OCI-LY7 (cell line): Measurements from ENCODE around the gene BAG5. TPM values are rescaled to one million over a fixed set of nuclear protein-coding genes. Genes with fewer than 3 reads are reported as not detected.

Experiments
- BruUV-seq: library from RNA; stranded (reverse); fragments of 400-500 nt; replicated peaks from 2 replicates; lab custom pipeline; 2021; lab: Mats Ljungman, UMichigan
- CTCF ChIA-PET: fragments of 300-600 bp; sonication (Branson Sonifier 250); formaldehyde crosslinking; loops from one replicate; lab custom pipeline; 2022; ENCODE audit warnings: antibody characterized with exemption; ENCODE audit not compliant: unreplicated experiment; lab: Charles Lee
- POLR2A ChIA-PET: fragments of 300-600 bp; sonication (Branson Sonifier 250); formaldehyde crosslinking; loops from one replicate; lab custom pipeline; 2022; ENCODE audit warnings: antibody characterized with exemption; lab: Charles Lee
- DNase-seq: peaks from one replicate; pipeline ENCODE4 v3.0.0-alpha.2; 2015; ENCODE audit warnings: low spot score
- H2AFZ ChIP-seq: fragments of 200-600 bp; sonication (generic), shearing (Covaris generic); 2 replicates; pipeline ENCODE4 v1.6.1; 2014; ENCODE audit warnings: mild to moderate bottlenecking, antibody characterized with exemption, low read length, moderate library complexity
- H3K27ac ChIP-seq: fragments of 200-600 bp; sonication (generic); 2 replicates; pipeline ENCODE4 v1.5.1; 2014; ENCODE audit warnings: mixed run types, low read depth, mild to moderate bottlenecking, moderate library complexity, low read length, inconsistent platforms; ENCODE audit not compliant: poor library complexity, severe bottlenecking
- H3K36me3 ChIP-seq: fragments of 200-600 bp; sonication (generic); 2 replicates; pipeline ENCODE4 v1.6.1; 2014; ENCODE audit warnings: mild to moderate bottlenecking, antibody characterized with exemption, low read length, moderate library complexity, mixed read lengths; ENCODE audit not compliant: insufficient read depth
- H3K4me1 ChIP-seq: fragments of 200-600 bp; sonication (generic); 2 replicates; pipeline ENCODE4 v1.5.1; 2014; ENCODE audit warnings: mild to moderate bottlenecking, low read length; ENCODE audit not compliant: insufficient read depth, poor library complexity, severe bottlenecking
- H3K4me2 ChIP-seq: fragments of 200-600 bp; sonication (generic); 2 replicates; pipeline ENCODE4 v1.6.1; 2014; ENCODE audit warnings: mild to moderate bottlenecking, low read length
- H3K4me3 ChIP-seq: fragments of 200-600 bp; sonication (generic); 2 replicates; pipeline ENCODE4 v1.5.1; 2014; ENCODE audit warnings: mild to moderate bottlenecking, low read depth, low read length; ENCODE audit not compliant: poor library complexity, severe bottlenecking
- H3K79me2 ChIP-seq: fragments of 200-600 bp; sonication (generic); 2 replicates; pipeline ENCODE4 v1.6.1; 2016; ENCODE audit warnings: low read depth, mild to moderate bottlenecking, low read length, moderate library complexity, mixed read lengths; ENCODE audit not compliant: insufficient read depth
- H3K9me2 ChIP-seq: fragments of 200-600 bp; sonication (generic); 2 replicates; pipeline ENCODE4 v1.6.1; 2016; ENCODE audit warnings: mild to moderate bottlenecking, low read length, mixed read lengths; ENCODE audit not compliant: insufficient read depth
- H3K9me3 ChIP-seq: fragments of 200-600 bp; sonication (generic); 2 replicates; pipeline ENCODE4 v1.6.1; 2014; ENCODE audit warnings: mild to moderate bottlenecking, mixed run types, low read length, mixed read lengths
- H4K20me1 ChIP-seq: fragments of 200-600 bp; sonication (generic); 2 replicates; pipeline ENCODE4 v1.6.1; 2014; ENCODE audit warnings: mild to moderate bottlenecking, antibody characterized with exemption, low read length, moderate library complexity, mixed read lengths; ENCODE audit not compliant: insufficient read depth
- EZH2phosphoT487 ChIP-seq: fragments of 200-600 bp; sonication (generic); IDR thresholded peaks from 2 replicates; pipeline ENCODE4 v1.6.1; 2018; ENCODE audit warnings: low read depth, borderline replicate concordance, mild to moderate bottlenecking, mixed run types, antibody characterized with exemption, low read length, moderate library complexity, mixed read lengths
- intact Hi-C: fragments of 100-400 bp; cut with micrococcal nuclease; formaldehyde crosslinking; loops from one replicate; pipeline ENCODE4 v1.10.0; 2022; ENCODE audit not compliant: unreplicated experiment
- total RNA-seq, 2 experiments: library from RNA; depleted of rRNA in 1 of 2; stranded (reverse); fragments of >200 nt in 1 of 2; shearing (Covaris generic) in 1 of 2; gene quantifications; 2 replicates each; pipeline ENCODE4 v1.2.3, GENCODE V29; 2014 to 2022
- TF ChIP-seq, protein P1 (sequence below): fragments of 200-600 bp; sonication (generic); conservative IDR thresholded peaks from 2 replicates; pipeline ENCODE4 v1.5.1; 2014; ENCODE audit warnings: mild to moderate bottlenecking, antibody characterized with exemption, low read length, moderate library complexity, mixed read lengths

The BAG5 gene
- total RNA-seq, 2 experiments from 2014 or later, result 29.2 to 38.7 TPM

DNA sequence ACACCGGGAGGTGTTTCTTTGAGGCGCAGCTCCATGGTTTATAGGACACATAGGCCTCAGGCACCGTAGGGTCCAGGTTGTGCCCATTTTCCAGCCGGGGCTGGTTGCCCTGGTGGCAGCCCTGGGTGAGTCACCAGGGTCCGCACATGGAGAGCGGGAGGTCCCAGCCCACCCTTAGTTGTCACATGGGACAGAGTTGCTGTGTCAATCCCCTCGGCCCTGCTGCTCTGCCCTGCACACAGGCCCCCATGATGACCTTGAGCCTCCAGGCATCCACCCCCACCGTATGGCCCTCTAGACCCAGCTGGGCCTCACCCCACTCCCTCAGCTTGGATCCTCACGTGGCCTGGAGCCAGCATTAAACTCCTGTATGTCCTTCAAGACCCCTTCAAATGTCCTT, 25.8 kb downstream of the BAG5 start:
- BruUV-seq, result no TSS peak
- no peak overlapping the region for H3K27ac ChIP-seq
- no peak overlapping the region for H3K4me2 ChIP-seq
- no peak overlapping the region for H3K4me3 ChIP-seq
- no peaks in the 10 kb centered on the region for H3K9me2 ChIP-seq
- no peaks in the 10 kb centered on the region for H3K79me2 ChIP-seq
- POLR2A ChIA-PET, result no interaction called here
- H3K9me3 ChIP-seq, result no peaks in the 10 kb centered on the region
- no peaks in the 10 kb centered on the region for H3K4me1 ChIP-seq
- no peak overlapping the region for H2AFZ ChIP-seq
- intact Hi-C loops, result no loop called here
- CTCF ChIA-PET, result no interaction called here
- TF ChIP-seq, protein P1, sequence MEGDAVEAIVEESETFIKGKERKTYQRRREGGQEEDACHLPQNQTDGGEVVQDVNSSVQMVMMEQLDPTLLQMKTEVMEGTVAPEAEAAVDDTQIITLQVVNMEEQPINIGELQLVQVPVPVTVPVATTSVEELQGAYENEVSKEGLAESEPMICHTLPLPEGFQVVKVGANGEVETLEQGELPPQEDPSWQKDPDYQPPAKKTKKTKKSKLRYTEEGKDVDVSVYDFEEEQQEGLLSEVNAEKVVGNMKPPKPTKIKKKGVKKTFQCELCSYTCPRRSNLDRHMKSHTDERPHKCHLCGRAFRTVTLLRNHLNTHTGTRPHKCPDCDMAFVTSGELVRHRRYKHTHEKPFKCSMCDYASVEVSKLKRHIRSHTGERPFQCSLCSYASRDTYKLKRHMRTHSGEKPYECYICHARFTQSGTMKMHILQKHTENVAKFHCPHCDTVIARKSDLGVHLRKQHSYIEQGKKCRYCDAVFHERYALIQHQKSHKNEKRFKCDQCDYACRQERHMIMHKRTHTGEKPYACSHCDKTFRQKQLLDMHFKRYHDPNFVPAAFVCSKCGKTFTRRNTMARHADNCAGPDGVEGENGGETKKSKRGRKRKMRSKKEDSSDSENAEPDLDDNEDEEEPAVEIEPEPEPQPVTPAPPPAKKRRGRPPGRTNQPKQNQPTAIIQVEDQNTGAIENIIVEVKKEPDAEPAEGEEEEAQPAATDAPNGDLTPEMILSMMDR, result no peak
- TF ChIP-seq EZH2phosphoT487, result no peak
- H3K36me3 ChIP-seq, result peaks cover 22% of the 10 kb centered on the region; the same call in 1 of the 2 replicates
- DNase-seq, result no peak
- H4K20me1 ChIP-seq, result no peaks in the 10 kb centered on the region; the same call in 1 of the 2 replicates

DNA sequence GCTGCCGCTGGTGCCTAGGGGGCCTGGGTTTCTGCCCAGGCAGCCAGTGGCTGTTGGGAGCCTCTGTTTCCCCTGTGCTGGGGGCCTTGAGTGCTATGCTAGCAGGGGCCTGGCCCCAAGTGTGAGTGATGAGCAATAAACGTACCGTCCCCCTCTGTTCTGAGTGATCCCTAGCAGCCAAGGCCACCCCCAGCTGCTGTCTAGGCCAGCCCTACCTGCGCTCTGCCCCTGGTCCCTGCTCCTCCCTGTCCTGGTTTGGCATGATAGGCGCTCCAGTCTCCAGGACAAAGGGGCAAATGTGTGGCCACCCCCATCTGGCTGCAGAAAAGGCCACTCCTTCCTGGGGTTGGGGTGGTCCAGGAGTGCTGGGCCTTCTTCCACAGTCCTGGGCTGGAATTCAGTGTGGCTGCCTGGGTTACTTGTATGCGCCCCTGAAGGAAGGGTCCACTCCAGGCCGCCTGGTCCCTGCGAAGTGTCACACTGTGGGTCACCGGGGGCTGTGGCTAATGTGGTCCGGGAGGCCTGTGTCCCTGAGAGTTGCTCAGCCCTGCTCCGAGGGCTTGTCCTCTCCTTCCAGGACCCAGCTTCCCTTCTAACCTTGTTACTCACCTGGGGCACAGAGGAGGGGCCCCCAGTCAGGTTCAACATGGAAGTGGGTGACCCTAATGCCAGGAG, 26.4 kb downstream of the BAG5 start:
- ChIA-PET CTCF (no interaction called here), POLR2A (no interaction called here)
- H3K4me2 ChIP-seq, result no peak overlapping the region
- no peaks in the 10 kb centered on the region for H3K9me3 ChIP-seq
- peaks cover 4% of the 10 kb centered on the region; the same call in 1 of the 2 replicates for H3K79me2 ChIP-seq
- no peaks in the 10 kb centered on the region for H3K9me2 ChIP-seq
- intact Hi-C loops, result no loop called here
- no peaks in the 10 kb centered on the region; the same call in 1 of the 2 replicates for H4K20me1 ChIP-seq
- peaks cover 27% of the 10 kb centered on the region; the same call in 1 of the 2 replicates for H3K36me3 ChIP-seq
- no peaks in the 10 kb centered on the region for H3K4me1 ChIP-seq
- no peak overlapping the region for H3K27ac ChIP-seq
- no TSS peak for BruUV-seq
- TF ChIP-seq EZH2phosphoT487, result no peak
- TF ChIP-seq, protein P1, result no peak
- H2AFZ ChIP-seq, result no peak overlapping the region
- no peak for DNase-seq
- H3K4me3 ChIP-seq, result no peak overlapping the region
